ENCODE results near the gene AAGAB.
A peak's percentile ranks its signal among the peaks of the same experiment; 100 is the strongest.

AAGAB gene

GRCh38 chr15:67208396-67208795, 46.1 kb downstream of the AAGAB start:
- DNase-seq (ENCODE audit: low read depth in 2 of 2), result no peak

- DNase-seq (ENCODE audit: low read depth in 2 of 2), result no peak
Measured at GRCh38 chr15:67207555-67208207, 46.8 kb downstream of the AAGAB start.

DNA sequence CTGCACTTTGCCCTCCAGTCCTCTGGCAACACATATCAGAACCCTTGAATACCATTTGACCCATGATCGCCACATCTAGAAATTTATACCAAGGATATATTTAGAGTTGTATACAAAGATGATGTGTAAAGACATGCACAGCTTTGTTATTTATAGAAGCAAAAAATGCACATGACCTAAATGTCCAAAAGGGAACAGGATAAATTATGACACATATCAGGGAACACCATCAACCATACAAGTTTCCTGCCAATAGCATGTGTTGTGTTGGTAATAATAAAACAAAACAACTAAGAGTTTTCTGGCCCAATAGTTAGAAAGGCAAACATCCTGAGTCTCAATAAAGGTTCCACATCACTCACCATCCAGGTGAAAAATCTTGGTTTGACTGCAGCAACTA, 51.5 kb downstream of the AAGAB start:
- DNase-seq (ENCODE audit: low read depth in 2 of 2), result no peak

- no peak for DNase-seq (ENCODE audit: low read depth in 2 of 2)
Measured at GRCh38 chr15:67202091-67202490, 52.4 kb downstream of the AAGAB start.

GRCh38 chr15:67201136-67201535, 53.3 kb downstream of the AAGAB start:
- no peak for DNase-seq (ENCODE audit: low read depth in 2 of 2)

DNA sequence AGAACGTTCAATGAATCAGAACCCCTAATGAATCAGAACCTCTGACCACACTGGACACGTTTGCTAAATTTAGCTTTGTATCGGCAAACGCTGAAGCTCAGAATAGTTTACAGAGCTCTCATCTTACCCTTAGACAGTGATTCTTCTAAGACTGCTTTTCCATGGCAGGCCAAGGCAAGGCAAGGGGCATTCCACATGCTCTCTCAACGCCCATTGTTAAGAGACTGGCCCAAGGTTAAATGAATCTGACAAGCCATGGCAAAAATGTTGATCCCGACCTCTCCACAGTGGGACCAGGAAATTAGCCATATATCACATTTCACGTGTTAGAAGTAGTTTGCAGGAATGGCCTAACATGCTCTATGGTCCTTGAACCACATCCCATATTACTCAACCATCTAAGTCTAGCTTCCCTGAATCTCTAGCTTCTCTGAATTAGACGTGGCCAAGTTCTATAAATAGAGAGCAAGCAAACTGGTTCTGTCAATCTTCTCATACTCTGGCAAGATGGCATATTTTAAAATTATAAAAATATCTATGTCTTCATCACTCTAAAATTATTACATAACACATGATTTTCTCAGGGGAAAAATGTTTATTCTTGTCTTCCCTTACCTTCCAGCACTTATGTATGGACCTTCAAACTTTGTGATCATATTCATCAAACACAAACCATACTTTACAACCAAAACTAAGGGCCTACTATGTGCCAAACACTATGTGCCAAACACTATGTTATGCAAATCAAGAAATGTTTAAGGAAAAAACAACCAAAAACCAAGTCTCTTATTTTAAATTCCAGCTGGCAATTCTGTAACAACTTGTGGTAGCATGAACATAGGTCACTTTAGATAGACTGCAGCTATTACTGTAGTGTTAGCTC, 54.3 kb downstream of the AAGAB start:
- DNase-seq (ENCODE audit: low read depth in 2 of 2), result no peak

GRCh38 chr15:67199391-67199790, 55.1 kb downstream of the AAGAB start:
- no peak for DNase-seq (ENCODE audit: low read depth in 2 of 2)

GRCh38 chr15:67198157-67198754, 56.2 kb downstream of the AAGAB start:
- DNase-seq (ENCODE audit: low read depth in 2 of 2), result no peak

DNA sequence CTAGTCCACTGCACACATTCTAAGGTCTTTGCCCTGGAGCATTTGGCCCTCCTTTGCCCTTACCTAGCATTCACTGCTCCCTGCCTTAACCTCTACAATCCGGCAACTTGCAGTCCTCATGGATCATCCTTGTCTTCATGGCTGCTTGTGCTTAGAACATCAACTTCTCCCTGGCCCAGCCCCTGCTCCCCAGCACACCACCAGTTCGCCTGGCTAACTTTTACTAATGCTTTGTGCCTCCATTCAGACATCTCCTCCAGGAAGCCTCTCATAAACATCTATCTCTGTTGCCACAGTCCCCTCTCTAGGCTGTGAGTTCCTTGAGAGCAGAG, 57.1 kb downstream of the AAGAB start:
- DNase-seq (ENCODE audit: low read depth in 2 of 2), result no peak

- peak; percentile 61 to 65 for DNase-seq (ENCODE audit: low read depth in 2 of 2)
Measured at GRCh38 chr15:67196672-67197363, 57.6 kb downstream of the AAGAB start.

DNA sequence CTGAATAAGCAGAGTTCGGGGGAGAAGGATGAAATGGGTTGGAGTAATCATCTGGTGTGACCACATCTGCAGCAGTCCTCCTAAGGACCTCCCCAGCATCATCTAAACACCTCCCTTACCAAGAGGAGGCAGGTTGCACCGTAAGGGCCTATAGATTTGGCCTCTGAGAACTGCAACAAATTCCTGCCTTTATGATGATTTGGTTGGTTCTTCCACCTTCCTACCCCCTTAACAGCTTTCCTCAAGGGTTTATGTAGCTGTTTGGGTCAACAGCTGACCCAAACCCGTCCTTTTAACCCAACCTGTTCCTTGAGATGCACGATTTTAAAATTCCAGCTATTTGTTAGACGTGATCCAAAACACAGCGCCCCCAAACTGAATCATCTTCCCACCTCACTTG, 58.2 kb downstream of the AAGAB start:
- DNase-seq (ENCODE audit: low read depth in 2 of 2), result no peak

DNA sequence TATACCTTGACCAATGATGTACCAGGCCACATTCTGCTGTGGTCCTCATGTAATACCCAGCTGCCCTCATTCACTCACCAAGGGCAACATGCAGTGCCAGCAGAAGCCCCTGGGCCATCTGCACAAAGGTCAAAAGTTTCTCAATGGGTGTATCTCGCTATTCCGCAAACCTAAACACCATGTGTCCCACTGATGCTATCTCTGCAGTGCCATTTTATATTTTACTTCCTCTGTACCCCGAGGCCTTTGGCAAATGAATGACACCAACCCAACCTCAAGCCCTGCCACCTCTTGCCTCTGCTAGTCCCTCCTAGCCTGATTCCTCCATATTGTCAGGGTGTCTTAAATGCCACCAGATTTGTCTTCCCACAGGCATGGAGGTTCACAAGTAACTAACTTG, 59.2 kb downstream of the AAGAB start:
- no peak for DNase-seq (ENCODE audit: low read depth in 2 of 2)

- no peak for DNase-seq (ENCODE audit: low read depth in 2 of 2)
Measured at GRCh38 chr15:67194171-67195114, 60.0 kb downstream of the AAGAB start.

DNA sequence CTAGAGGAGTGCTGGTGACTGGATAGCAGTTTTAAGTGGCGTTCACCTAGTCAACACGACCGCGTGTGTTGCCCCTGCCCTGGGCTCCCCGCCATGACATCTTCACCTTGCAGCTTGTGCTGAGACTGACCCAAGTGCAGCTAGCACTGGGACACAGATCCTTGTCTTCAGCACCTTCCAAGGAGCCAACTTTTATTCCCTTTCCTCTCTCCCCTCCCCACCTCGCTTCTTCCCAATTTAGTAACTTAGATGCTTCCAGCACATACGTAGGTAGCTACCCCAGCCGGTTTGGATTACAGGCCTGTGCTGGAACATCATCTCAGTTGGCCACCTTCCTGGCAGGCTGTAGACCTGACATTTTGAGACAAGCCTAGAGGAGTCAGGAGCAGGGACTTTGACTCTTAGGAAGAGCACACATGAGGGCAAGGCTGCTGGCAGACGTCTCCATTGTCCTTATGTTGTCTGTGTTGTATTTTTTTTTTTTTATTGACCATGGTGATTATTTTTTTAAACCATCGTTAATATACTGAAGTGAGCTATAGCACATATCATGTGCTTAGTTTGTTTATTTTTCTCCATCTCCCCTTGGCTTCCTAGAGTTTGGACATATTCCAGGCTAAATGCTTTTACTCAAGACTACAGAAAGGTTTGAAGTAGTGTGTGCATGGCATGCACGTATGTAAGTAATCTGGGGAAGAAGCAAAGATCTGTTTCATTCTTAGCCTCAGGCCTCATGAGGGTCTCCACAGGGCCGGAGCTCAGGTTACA, 61.1 kb downstream of the AAGAB start:
- DNase-seq (ENCODE audit: low read depth in 2 of 2), result no peak

- no peak for DNase-seq (ENCODE audit: low read depth in 2 of 2)
Measured at GRCh38 chr15:67192185-67192820, 62.2 kb downstream of the AAGAB start.

DNA sequence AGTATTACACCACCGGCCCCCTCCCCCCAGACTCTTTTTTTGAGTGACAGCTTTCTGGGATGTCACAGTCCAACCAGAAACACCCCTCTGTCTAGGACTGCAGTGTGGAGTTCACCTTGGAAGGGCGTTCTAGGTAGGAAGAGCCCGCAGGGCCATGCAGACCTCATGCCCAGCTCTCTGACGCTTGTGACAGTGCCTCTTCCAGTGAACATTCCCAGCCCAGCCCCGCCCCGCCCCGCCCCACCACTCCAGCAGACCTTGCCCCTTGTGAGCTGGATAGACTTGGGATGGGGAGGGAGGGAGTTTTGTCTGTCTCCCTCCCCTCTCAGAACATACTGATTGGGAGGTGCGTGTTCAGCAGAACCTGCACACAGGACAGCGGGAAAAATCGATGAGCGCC, 63.6 kb downstream of the AAGAB start:
- DNase-seq (ENCODE audit: low read depth in 2 of 2), result no peak

DNA sequence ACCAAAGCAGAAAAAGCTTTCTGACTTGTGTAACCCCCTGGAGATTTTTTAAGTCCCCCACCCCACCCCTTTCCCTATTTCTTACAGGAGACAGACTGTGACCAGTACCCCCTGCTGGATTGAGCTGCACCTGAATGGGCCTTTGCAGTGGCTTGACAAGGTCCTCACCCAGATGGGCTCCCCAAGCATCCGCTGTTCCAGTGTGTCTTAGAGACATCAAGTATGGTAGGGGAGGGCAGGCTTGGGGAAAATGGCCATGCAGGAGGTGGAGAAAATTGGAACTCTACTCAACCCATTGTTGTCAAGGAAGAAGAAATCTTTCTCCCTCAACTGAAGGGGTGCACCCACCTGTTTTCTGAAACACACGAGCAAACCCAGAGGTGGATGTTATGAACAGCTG, 64.1 kb downstream of the AAGAB start:
- DNase-seq (ENCODE audit: low read depth in 2 of 2), result no peak

- DNase-seq (ENCODE audit: low read depth in 2 of 2), result no peak
Measured at GRCh38 chr15:67189326-67190051, 65.0 kb downstream of the AAGAB start.

DNA sequence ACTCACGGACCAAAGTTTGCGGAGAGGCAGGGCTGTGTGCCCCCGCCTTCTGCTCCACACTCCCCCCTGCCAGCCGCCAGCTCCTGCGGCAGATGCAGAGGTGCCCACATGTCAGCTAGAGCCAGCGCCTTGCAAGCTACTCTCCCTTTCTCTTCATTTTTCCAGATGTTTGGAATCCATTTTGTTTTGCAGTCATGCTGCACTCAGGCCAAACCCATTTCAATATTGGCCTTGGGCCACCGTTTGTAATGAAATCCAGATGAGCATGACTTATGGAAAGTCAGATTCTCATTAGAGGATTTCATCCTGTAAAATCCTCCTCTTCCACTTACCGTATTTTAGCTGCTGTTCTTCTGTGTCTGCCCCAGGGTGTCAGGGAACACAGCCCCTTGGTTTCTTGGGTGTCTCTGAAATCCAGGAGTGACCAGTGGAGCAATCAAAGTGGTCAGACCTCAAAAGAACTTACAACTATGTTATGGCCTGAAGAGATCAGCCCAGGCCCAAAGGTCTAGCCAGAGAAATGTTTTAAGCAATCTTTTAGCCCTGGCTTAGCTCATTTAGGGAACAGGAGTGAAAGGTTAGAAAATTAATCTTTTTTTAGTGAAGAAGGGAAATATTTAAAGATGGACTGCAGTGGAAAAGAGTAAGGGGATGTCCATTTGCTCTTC, 65.8 kb downstream of the AAGAB start:
- peak; percentile 95 for DNase-seq (ENCODE audit: low read depth in 2 of 2)
